GM12874 (cell line): ENCODE data around the gene TRAFD1.

Source experiments
- CTCF ChIP-seq: IDR thresholded peaks from 2 replicates; pipeline ENCODE4 v1.5.1; 2011; ENCODE audit warnings: low read depth, mild to moderate bottlenecking, control low read depth, low read length, moderate library complexity; ENCODE audit not compliant: insufficient read depth

The TRAFD1 gene

GRCh38 chr12:112179341-112179740 is 54.0 kb downstream of the TRAFD1 start:
- TF ChIP-seq CTCF, result no peak

- no peak for TF ChIP-seq CTCF
Measured at GRCh38 chr12:112179916-112180315, 54.6 kb downstream of the TRAFD1 start.

DNA sequence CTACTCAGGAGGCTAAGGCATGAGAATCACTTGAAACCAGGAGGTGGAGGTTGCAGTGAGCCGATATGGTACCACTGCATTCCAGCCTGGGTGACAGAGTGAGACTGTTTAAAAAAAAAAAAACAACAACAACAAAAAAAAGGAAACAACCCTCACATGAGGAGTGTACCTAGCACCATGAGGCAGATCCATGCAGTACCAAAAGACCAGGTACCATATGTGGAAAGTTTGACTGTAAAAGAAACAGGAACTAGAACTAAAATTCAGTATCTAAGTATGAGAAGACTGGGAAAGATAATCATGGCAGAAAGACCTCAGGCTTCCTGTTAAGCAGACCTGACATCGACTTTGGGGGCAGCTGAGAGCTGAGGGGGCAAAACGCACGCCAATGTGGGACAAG is 55.1 kb downstream of the TRAFD1 start:
- TF ChIP-seq CTCF, result no peak

GRCh38 chr12:112182499-112182898 is 57.1 kb downstream of the TRAFD1 start:
- no peak for TF ChIP-seq CTCF

DNA sequence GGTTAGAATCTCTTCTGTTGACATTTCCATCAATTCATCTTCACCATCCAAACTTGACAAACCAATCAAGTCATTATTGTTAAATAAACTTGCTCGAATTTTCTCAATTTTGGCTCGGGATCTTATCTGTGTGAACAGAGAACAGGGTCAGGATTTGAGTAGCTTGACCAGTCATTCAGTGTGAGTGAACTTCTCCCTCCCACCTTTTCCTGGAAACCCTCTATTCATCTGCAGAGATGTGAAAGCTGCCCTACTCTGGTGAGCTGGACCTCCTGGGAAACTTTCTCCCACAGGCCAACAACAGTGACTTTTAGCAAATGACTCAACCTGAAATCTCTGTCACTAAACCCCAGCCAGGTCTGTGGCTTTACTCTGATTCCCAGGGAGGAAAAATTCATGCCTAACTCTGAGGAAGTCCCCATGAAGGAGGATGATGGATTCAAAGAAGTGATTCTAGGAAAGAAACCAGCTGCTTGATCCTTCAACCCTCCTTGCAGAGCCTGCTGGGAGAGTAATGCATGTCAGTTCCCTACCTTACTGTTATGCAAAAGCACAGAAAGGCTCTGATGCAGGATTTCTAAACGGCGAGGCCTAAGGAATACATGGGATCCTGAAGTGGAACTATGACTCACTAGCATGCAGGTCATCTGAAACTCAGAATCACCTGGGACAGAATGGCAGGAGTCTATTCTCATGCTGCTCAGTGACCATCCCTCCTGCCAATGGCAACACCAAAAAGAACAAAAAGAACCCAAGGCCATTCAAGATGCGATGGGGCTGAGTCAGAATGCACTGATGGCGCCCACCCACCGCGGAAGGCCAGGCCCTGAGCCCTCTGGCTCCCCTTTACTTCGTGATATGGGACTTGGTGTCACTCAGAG is 58.0 kb downstream of the TRAFD1 start:
- TF ChIP-seq CTCF, result no peak

GRCh38 chr12:112184056-112184887 is 58.9 kb downstream of the TRAFD1 start:
- no peak for TF ChIP-seq CTCF
